Fibroblast of the aortic adventitia (primary cell): ENCODE results near the gene TMEM219. TPM values are rescaled to one million over a fixed set of nuclear protein-coding genes. Genes with fewer than 3 reads are reported as not detected.
A peak's percentile ranks its signal among the peaks of the same experiment; 100 is the strongest.

Source experiments
- DNase-seq: peaks from one replicate; pipeline ENCODE4 v3.0.0-alpha.2; 2010; ENCODE audit warnings: low read depth
- H3K4me3 ChIP-seq: 2 replicates; pipeline ENCODE4 v1.5.1; 2011; ENCODE audit warnings: low read depth, mild to moderate bottlenecking, control low read depth, low read length, moderate library complexity
- CTCF ChIP-seq: IDR thresholded peaks from 2 replicates; pipeline ENCODE4 v1.5.1; 2011; ENCODE audit warnings: mild to moderate bottlenecking, low read length, control low read depth, inconsistent platforms; ENCODE audit not compliant: insufficient read depth
- total RNA-seq: library from RNA; depleted of rRNA; stranded (reverse); fragments of >200 nt; gene quantifications from 2 replicates; pipeline ENCODE4 v1.2.3, GENCODE V29; 2012; ENCODE audit warnings: low replicate concordance

TMEM219 gene
- total RNA-seq, 1 donor = 57.3 TPM

GRCh38 chr16:30003670-30004423, 42.0 kb downstream of the TMEM219 start:
- no peak overlapping the region for H3K4me3 ChIP-seq
- no peak for DNase-seq
- no peak for TF ChIP-seq CTCF

DNA sequence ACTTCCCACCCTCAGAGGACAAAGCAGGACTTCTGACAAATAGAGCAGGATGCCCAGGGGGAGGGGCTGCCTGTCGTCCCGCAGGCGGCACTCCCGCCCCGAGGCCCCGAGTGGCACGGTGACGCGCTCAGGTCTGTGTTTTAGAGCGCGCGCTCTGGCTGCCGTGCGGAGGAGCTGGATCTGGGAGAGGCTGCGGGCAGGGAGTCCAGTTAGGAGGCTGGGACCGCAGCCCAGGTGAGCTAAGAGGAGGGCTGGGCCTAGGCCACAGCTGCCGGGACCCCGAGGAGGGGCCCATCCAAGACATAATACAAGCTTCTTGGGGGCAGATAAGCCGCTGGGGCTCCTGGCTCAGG, 42.5 kb downstream of the TMEM219 start:
- no peak overlapping the region for H3K4me3 ChIP-seq
- DNase-seq = no peak
- no peak for TF ChIP-seq CTCF

- no peak for TF ChIP-seq CTCF
- no peak for DNase-seq
- no peak overlapping the region for H3K4me3 ChIP-seq
These were observed 42.9 kb downstream of the TMEM219 start for GRCh38 chr16:30004811-30005242.

DNA sequence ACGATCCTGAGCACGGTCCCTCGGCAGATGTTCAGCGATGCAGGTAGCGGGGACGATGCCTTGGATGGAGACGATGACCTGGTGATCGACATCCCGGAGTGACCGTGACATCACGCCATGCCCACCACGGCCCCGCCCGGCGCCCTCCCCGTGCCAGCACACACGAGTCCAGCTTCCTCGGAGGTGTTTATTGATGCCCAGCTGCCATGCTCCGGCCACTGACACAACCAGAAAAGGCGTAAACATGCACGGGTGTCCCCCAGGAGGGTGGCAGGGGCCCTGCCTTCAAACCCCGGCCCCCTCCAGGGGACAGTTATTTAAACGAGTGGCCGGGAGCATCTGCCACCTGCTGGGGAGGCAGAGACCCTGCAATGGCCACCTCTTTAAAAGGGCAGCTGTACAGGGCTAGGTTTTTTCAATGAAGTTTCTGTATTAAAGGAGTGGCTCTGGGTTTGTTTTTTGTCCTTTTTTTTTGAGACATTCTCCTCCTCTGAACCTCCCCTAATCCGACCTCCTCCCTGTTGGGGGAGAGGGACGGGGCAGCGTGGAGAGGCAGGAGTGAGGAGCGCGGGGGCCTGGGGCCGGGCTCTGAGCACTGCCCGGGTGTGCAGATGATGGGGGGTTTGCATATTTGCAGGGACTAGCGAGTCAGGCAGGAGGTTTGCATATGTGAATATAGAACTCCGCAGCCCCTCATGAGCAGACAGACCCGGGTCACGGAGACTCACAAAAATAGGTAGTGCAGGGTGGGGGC, 43.6 kb downstream of the TMEM219 start:
- TF ChIP-seq CTCF = peak; percentile 90
- DNase-seq = peak; percentile 51
- no peak overlapping the region for H3K4me3 ChIP-seq

DNA sequence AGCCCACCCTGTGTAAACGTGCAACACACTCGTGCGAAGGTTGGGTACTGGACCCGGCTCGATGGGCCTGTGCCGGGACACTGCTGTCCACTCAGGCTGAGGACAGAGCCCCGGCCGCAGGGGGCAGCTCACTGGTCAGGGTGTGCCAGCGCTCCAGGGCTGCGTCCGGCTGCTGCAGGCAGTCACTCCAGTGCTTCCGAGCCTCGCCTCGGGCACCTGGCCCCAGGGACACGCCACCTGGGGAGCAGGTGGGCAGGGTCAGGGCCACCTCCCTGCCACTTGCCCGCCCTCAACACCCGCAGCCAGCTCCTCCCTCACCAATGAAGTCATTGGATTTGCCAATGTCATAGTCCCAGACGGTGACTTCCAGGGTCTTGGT, 44.2 kb downstream of the TMEM219 start:
- H3K4me3 ChIP-seq = no peak overlapping the region
- no peak for TF ChIP-seq CTCF
- DNase-seq = no peak

DNA sequence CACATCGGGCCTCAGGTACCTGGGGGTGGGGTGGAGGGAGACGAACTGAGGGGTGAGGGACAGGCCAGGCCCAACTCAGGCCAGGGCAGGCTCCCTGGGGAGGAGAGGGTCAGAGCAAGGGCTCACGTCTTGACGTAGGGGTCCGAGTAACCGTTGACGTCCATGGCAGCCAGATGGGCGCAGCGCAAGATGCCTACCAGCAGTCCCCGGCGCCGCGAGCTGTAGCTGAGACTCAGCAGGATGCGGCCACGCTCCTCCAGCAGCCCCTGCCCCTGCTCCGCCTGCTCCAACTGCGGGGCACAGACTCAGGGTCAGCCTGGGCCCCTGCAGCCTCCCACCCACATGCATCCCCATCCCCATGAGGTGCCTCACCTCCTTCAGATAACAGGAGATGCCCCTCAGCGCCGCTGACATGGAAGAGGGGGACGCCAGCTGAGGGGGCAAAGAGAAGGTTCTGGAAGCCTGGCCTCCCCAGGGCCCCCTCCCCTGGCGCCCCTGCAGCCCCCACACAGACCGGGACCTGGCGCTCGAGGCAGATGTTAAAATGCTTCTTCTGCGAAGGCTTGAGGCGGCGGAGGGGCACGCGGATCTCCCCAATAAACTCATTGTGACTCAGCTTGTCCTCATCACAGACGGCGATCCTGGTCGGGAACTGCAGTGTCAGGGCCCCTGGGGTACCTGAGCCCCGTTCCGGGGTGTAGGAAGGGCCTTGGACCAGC, 44.9 kb downstream of the TMEM219 start:
- H3K4me3 ChIP-seq = no peak overlapping the region
- no peak for TF ChIP-seq CTCF
- DNase-seq = no peak
